Activated CD8-positive, alpha-beta memory T cell treated with anti-CD3 and anti-CD28 coated beads for 36 hours (primary cell): ENCODE results near the gene ALKBH8. TPM values are rescaled to one million over a fixed set of nuclear protein-coding genes. Genes with fewer than 3 reads are reported as not detected.
"Not testable (repeated sequence)": the region's sequence is repeated elsewhere in the genome, so short reads cannot be mapped to it uniquely, and the experiment has no call there.

Experiments
- CTCF ChIA-PET: fragments of 350-600 bp; sonication (Branson Sonifier 250); formaldehyde crosslinking; loops from one replicate; lab custom pipeline; 2021; ENCODE audit warnings: antibody characterized with exemption; lab: Charles Lee
- POLR2A ChIA-PET: fragments of 350-600 bp; sonication (Branson Sonifier 250); formaldehyde crosslinking; loops from one replicate; lab custom pipeline; 2021; ENCODE audit warnings: antibody characterized with exemption; lab: Charles Lee
- total RNA-seq, 2 experiments: library from RNA; stranded (reverse); gene quantifications; one replicate each; pipeline ENCODE4 v1.2.3, GENCODE V29; 2021

The ALKBH8 gene
- total RNA-seq, 2 experiments from 2014 or later, result 19.4 to 19.9 TPM

DNA sequence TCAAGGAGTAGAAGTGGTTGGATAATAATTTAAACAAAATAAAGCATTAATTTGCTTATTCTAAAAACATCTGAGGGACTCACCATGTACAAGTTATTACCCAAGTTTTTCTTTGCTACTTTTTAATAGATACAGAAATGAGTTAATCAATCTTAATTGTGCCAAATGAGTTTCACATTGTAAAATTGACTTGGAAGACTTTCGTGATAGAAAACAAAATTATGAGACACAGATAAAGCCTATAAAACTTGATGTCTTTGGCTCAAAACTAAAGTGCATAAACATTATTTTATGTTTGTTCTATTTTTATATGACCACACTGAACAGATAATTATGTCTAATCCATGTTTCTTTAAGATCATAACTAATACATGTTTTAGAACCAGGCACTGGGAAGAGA, 97.8 kb downstream of the ALKBH8 start:
- CTCF ChIA-PET, result no interaction called here
- POLR2A ChIA-PET, result no interaction called here

GRCh38 chr11:107466275-107466866, 99.2 kb downstream of the ALKBH8 start:
- CTCF ChIA-PET, result not testable (repeated sequence)

DNA sequence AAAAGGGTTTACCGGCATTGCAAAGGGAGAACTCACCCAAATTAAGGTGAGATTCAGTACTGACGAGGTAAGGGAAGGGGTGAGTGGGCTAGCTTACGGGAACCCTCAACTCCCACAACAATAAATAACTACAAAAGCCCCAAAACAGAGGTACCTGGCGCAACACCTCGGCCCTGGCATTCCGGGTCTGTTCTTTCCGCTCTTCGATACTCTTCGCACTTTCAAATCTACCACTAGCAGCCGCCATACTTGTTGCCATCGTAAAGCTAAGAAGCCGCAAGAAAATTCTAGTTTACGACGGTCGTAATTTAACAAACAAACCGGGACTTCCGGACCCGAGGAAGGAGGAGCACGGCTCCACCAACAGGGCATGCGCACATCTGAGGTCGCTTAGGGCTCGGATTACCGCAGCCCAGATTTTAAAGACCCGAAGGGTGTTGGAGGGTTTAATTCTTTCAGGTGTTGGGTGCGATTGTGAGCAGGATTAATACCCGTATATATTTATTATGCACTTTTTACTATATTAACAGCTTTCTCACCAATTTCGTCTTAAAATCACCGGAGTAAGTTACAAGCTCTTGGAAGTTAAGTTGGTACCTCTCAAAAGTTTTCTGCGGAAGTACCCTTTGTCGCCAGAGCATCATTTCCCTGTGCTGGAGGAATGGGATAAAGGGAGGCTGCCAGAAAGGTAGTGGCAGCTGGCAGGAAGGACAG, 107.8 kb downstream of the ALKBH8 start, which contains the start of gene CWF19L2:
TSS of gene CWF19L2 (minus strand) at position 268 of the 714 bp plus-strand sequence. CDS start at position 259, 9 bp downstream.
- CTCF ChIA-PET, result interaction anchor here (1.0 to 1.3 kb wide), 2 partner anchors 23 to 105 kb away, joined by 3 to 4 read pairs; no protein-coding TSS in a partner anchor
- POLR2A ChIA-PET, result interaction anchor here (0.6 kb wide), 1 partner anchor 579 kb away, joined by 3 read pairs; no protein-coding TSS in a partner anchor

More at GRCh38 chr11:107466275-107466866, 99.2 kb downstream of the ALKBH8 start:
- POLR2A ChIA-PET, result not testable (repeated sequence)

- POLR2A ChIA-PET, result interaction anchor here (0.6 kb wide), 1 partner anchor 580 kb away, joined by 3 read pairs; no protein-coding TSS in a partner anchor
- CTCF ChIA-PET, result interaction anchor here (0.5 to 1.3 kb wide), 3 partner anchors 23 to 331 kb away, joined by 3 to 4 read pairs (median 3); no protein-coding TSS in a partner anchor
These were observed 108.4 kb downstream of the ALKBH8 start for GRCh38 chr11:107457205-107457557.

DNA sequence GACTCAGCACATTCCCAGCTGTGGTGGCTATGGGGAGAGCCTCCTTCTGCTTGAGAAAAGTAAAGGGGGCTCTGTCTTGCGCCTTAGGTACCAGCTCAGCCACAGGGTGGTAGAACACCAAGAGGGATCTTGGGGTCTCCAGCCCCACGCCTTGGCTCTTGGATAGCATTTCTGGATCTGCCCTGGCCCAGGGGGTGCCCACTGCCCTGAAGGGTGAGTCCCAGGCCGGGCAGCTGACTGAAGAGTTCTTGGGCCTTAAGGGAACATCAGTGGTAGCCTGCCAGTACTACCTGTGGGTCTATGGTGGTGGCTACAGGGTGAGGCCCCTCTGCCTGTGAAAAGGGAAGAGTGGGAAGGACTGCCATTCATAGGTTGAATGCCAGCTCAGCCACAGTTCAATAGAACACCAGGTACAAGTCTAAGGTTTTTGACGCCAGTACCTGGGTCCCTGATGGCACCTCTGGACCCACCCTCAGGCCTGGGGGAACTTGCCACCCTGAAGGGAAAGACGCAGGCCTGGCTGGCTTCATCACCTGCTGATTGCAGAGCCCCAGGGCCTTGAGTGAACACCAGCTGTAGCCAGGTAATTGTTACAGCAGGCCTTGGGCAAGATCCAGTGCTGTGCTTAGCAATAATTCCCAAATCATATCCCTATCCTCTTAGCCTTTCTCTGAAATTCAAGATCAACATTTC, 111.8 kb downstream of the ALKBH8 start:
- CTCF ChIA-PET, result no interaction called here
- POLR2A ChIA-PET, result no interaction called here

Other genes starting within 250 kb of the ALKBH8 start
- gene CWF19L2, start 107.9 kb downstream of the ALKBH8 start, total RNA-seq, result 10 to 100 TPM; 13.3 to 13.9 TPM
- under 1 TPM in 1 of 2 experiments, not detected in 1; 0.13 TPM for gene ELMOD1, start 25.4 kb upstream of the ALKBH8 start, total RNA-seq
- gene SLN, start 146.3 kb upstream of the ALKBH8 start, total RNA-seq, result not detected